ENCODE data around the gene DNAJC7. TPM values are rescaled to one million over a fixed set of nuclear protein-coding genes. Genes with fewer than 3 reads are reported as not detected.

DNAJC7 gene
- total and polyA plus RNA-seq, 7 donors: 46.7 to 91.6 (median 57.1) TPM

DNA sequence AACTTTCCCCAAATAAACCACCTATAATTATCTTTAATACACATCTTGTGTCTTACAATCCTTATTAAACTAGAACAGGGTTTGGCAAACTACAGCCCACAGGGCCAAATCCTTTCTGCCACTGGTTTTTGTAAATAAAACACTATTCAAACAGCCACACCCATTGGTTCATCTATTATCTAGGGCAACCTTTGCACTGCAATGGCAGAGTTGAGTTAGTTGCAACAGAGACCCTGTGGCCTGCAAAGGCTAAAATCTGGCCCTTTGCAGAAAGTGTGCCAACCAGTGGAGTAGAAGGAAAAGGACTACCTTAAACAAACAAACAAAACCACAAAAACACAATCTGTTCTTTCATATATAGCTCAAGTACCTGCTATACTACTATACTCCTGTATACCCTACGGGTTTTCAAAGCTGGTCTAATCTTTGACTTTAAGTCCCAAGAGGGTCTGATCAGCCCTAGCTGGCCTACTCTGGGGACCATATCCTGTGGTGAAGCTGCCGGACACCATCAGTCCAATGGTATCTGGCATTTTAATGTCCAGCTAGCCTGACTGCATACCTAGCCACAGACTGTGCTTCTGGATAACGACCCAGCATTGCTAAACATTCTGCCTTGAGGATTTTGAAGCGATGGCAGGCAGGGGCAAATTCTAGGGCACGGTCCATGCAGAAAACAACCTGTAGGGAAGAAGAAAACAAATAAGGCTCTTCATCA is 27.4 kb downstream of the DNAJC7 start:
- H3K4me1 ChIP-seq: no peaks in the 10 kb centered on the region
- H3K27ac ChIP-seq: no peak overlapping the region
- H3K36me3 ChIP-seq: peaks cover 14 to 99% (median 58%) of the 10 kb centered on the region in 4 donors
- no peak for DNase-seq
- H3K27me3 ChIP-seq: no peaks in the 10 kb centered on the region
- H3K4me3 ChIP-seq: no peak overlapping the region
- no peak for TF ChIP-seq EP300 (IDR thresholded peaks at IDR 0.05)
- TF ChIP-seq POLR2A (IDR thresholded peaks at IDR 0.05): no peak
- no peak for TF ChIP-seq POLR2AphosphoS5 (IDR thresholded peaks at IDR 0.05)
- TF ChIP-seq CTCF (IDR thresholded peaks at IDR 0.05): no peak
- intact Hi-C loops (cut with DNase I): no loop called here
- H3K9me3 ChIP-seq: no peaks in the 10 kb centered on the region
- 65 to 90% methylated on average over 5 of the region's 5 CpGs for WGBS, 2 donors

DNA sequence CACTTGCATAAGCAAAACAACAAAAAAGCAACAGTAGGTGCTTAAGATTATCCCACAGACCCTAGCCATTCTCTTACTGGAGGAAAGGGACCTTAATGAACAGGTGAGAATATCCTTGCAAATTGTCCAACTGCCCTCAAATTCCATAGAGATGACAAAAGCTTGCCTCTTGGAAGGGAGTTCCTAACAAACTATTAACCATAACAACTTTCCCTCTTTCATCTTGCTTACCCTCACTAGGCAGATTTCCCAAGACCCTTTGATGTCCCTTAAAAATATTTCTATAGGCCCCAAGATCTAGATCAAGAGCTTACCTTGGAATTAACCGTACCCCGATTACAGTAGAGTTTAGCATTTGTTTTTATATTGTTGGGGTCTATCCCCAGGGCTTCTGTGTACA is 28.8 kb downstream of the DNAJC7 start:
- 99 to 100% methylated on average over 2 of the region's 2 CpGs for WGBS, 2 donors
- TF ChIP-seq EP300 (IDR thresholded peaks at IDR 0.05): no peak
- no peak for TF ChIP-seq CTCF (IDR thresholded peaks at IDR 0.05)
- TF ChIP-seq POLR2AphosphoS5 (IDR thresholded peaks at IDR 0.05): no peak
- no peak for TF ChIP-seq POLR2A (IDR thresholded peaks at IDR 0.05)
- DNase-seq: no peak
- Histone ChIP-seq H3K36me3 (peaks cover 14 to 97% (median 57%) of the 10 kb centered on the region in 4 donors), H3K9me3 (no peaks in the 10 kb centered on the region), H3K4me3 (no peak overlapping the region), H3K27ac (no peak overlapping the region), H3K4me1 (no peaks in the 10 kb centered on the region), H3K27me3 (no peaks in the 10 kb centered on the region)
- intact Hi-C loops (cut with DNase I): no loop called here

DNA sequence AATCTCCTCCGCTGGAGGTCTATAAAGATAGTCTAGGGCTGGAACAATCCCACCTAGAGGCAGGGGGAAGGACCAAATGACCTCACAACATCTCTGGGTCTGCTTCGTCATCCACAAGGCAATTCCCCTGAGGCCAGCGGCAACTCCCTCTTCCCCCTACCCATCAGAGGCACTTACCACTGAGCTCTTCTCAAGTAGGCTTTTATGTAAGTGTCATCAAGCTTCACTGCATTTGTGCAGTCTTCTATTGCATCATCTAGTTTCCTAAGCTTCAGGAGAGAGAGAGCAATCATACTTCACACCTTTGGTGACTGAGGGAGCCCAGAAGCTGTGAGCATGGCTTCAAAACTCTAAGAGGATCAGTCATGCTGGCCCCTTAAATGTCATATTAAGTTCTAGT is 29.6 kb downstream of the DNAJC7 start:
- WGBS, 2 donors: 90 to 91% methylated on average over 3 of the region's 3 CpGs
- DNase-seq: no peak
- no peak for TF ChIP-seq POLR2A (IDR thresholded peaks at IDR 0.05)
- no peak for TF ChIP-seq POLR2AphosphoS5 (IDR thresholded peaks at IDR 0.05)
- TF ChIP-seq CTCF (IDR thresholded peaks at IDR 0.05): no peak
- no peak for TF ChIP-seq EP300 (IDR thresholded peaks at IDR 0.05)
- Histone ChIP-seq H3K27ac (no peak overlapping the region), H3K36me3 (peaks cover 16 to 97% (median 59%) of the 10 kb centered on the region in 4 donors), H3K27me3 (no peaks in the 10 kb centered on the region), H3K9me3 (no peaks in the 10 kb centered on the region), H3K4me1 (peaks cover 0 to 2% (median under 1%) of the 10 kb centered on the region in 4 donors), H3K4me3 (no peak overlapping the region)
- intact Hi-C loops (cut with DNase I): no loop called here

DNA sequence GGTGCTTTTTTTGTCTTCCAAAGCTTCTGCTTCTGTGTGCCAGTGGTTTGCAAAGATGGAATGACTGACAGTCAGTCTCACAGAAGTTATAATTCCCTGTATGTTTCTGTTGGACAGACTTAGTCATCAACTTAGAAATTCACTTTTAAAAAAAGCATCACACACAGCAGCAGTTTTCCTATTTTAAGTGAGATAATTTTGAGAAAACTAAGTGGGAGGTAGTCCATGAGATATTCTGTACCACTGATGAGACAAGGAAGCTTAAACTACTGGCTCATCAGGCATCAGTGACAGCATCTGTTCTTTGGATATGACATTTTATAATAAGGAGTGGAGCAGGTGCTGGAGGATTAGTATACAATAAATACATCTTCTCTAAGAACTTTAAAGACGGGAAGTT is 30.6 kb downstream of the DNAJC7 start:
- no peak for DNase-seq
- peaks cover 0 to 8% (median 4%) of the 10 kb centered on the region in 4 donors for H3K4me1 ChIP-seq
- H3K27me3 ChIP-seq: no peaks in the 10 kb centered on the region
- TF ChIP-seq POLR2A (IDR thresholded peaks at IDR 0.05) (no peak), EP300 (IDR thresholded peaks at IDR 0.05) (no peak), POLR2AphosphoS5 (IDR thresholded peaks at IDR 0.05) (no peak), CTCF (IDR thresholded peaks at IDR 0.05) (no peak)
- H3K9me3 ChIP-seq: no peaks in the 10 kb centered on the region
- H3K4me3 ChIP-seq: no peak overlapping the region
- peaks cover 17 to 97% (median 65%) of the 10 kb centered on the region in 4 donors for H3K36me3 ChIP-seq
- 88 to 95% methylated on average over 1 of the region's 1 CpG for WGBS, 2 donors
- intact Hi-C loops (cut with DNase I): no loop called here
- H3K27ac ChIP-seq: no peak overlapping the region
